Stimulated activated CD4-positive, alpha-beta T cell treated with anti-CD3 and anti-CD28 coated beads, Interleukin-4, amount 100 ng/mL, for 1 hour (primary cell): ENCODE measurements around the gene MON1A.
"Not testable (repeated sequence)": the region's sequence is repeated elsewhere in the genome, so short reads cannot be mapped to it uniquely, and the experiment has no call there.

Source experiments
- DNase-seq: peaks from one replicate; pipeline ENCODE4 v3.0.0-alpha.2; 2020

Gene MON1A, protein sequence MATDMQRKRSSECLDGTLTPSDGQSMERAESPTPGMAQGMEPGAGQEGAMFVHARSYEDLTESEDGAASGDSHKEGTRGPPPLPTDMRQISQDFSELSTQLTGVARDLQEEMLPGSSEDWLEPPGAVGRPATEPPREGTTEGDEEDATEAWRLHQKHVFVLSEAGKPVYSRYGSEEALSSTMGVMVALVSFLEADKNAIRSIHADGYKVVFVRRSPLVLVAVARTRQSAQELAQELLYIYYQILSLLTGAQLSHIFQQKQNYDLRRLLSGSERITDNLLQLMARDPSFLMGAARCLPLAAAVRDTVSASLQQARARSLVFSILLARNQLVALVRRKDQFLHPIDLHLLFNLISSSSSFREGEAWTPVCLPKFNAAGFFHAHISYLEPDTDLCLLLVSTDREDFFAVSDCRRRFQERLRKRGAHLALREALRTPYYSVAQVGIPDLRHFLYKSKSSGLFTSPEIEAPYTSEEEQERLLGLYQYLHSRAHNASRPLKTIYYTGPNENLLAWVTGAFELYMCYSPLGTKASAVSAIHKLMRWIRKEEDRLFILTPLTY

GRCh38 chr3:49929291-49930167 lies at the start of gene MON1A:
Gene MON1A (minus strand): TSS chr3:49929811. CDS start chr3:49913346, 16,465 bp downstream.
- peak; percentile 89 for DNase-seq

DNA sequence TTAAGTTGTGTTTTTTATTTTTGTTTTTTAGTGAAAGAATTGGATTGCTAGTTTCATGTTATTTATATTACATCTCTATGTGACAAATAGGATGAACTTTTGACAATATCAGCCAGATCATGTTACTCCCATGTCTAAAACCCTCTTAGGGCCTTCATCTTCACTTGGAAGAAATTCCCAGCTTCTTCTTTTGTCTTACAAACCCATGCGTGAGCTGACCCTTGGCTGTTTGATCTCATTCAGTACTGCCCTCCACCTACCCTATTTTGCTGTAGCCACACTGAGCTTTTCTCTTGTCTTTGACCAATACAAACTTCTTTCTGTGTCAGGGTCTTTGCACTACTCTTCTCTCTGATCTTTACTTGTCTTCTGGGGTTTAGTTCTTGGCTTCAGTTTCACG lies 47.3 kb upstream of the MON1A start:
- no peak for DNase-seq

- no peak for DNase-seq
Observed at GRCh38 chr3:49972656-49973055, 43.0 kb upstream of the MON1A start.

GRCh38 chr3:49968346-49968745 lies 38.7 kb upstream of the MON1A start:
- DNase-seq: no peak

GRCh38 chr3:49967291-49967690 lies 37.7 kb upstream of the MON1A start:
- DNase-seq: no peak

GRCh38 chr3:49966233-49966942 lies 36.8 kb upstream of the MON1A start:
- DNase-seq: no peak

DNA sequence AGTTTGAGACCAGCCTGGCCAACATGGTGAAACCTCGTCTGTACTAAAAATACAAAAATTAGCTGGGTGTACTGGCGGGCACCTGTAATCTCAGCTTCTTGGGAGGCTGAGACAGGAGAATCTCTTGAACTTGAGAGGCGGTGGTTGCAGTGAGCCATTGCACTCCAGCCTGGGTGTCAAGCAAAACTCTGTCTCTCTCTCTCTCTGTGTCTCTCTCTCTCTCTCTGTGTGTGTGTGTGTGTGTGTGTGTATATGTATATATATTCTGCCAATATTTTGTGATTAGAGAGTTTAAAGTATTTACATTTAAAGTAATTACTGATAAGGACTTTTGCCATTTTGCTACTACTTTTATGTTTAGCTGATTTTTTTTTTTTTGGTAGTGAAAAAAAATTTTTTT lies 26.0 kb upstream of the MON1A start:
- DNase-seq: no peak

DNA sequence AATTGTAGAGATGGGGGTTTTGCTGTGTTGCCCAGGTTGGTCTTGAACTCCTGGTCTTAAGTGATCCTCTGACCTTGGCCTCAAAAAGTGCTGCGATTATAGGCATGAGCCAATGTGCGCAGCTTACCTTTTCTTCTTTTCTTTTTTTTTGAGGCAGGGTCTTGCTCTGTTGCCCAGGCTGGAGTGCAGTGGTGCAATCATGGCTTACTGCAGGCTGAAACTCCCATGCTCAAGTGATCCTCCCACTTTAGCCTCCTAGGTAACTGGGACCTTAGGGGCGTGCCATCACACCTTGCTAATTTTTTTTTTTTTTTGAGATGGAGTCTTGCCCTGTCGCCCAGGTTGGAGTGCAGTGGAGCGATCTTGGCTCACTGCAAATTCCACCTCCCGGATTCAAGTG lies 23.3 kb upstream of the MON1A start:
- no peak for DNase-seq

GRCh38 chr3:49942651-49943050 lies 13.0 kb upstream of the MON1A start:
- DNase-seq: no peak

GRCh38 chr3:49940667-49941249 lies 11.1 kb upstream of the MON1A start:
- no peak for DNase-seq

DNA sequence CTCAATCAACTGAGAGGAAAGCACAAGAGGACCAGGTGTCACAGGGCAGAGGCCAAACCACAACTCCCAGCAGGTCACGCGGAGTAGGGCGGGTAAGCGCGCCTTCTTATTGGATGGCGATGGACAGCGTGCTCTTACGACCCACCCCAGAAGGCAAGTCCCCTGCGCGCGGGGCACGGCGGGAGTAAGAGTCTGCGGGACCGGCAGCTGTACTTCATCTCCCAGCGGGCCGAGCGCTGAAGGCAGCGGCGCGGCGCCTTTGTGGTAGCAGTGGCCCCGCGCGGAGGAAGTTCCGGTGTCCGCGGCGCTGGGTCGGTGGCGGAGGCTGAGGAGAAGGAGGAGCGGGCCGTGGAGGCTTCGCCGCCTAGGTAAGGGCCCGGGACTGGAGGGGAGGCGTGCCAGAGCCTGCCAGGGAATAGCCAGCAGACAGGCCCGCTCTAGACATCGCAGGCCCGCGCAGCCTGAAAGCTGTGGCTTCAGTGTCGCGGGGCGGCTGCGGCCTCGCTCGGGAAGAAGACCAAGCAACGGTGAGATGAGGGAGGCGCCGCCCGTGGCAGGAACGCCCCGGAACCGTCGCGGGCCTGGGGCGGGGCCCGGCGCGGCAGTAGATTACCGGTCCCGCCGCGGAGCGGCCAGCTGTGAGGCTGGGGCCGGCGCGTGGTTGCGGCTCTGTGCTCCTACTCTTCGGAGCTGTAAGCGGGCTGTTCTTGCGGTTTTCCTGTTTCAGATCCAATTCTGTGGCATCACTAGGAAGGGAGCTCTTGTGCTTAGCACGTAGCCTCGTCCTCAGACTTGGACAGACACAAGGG lies 10.5 kb upstream of the MON1A start, which contains the start of gene RBM6:
TSS of gene RBM6 (plus strand) at position 293 of the 809 bp plus-strand sequence. CDS start 22,492 bp downstream, outside the sequence.
- peak; percentile 95 for DNase-seq

- DNase-seq: no peak
Observed at GRCh38 chr3:49937090-49937489, 7.5 kb upstream of the MON1A start.

- DNase-seq: not testable (repeated sequence)
Observed at GRCh38 chr3:49932281-49932680, 2.7 kb upstream of the MON1A start.

DNA sequence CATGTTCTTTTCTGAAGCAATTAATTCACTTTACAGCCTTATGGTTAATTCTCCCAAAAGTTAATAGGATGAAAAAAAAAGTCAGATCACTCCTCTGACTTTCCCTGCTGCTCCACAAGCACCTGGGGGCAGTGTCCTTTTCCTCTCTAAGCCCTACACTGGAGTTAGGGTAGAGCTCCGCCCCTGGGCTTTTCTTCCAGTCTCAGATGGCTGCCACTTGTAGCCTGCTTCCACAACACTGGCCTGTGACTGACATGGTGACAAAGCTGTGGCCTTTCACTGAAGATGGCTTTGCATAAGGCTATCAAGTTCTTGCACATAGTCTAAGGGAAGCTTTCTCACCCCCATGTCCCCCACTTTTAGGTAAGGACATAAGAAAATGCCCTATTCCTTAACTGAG lies 1.3 kb upstream of the MON1A start:
- no peak for DNase-seq

DNA sequence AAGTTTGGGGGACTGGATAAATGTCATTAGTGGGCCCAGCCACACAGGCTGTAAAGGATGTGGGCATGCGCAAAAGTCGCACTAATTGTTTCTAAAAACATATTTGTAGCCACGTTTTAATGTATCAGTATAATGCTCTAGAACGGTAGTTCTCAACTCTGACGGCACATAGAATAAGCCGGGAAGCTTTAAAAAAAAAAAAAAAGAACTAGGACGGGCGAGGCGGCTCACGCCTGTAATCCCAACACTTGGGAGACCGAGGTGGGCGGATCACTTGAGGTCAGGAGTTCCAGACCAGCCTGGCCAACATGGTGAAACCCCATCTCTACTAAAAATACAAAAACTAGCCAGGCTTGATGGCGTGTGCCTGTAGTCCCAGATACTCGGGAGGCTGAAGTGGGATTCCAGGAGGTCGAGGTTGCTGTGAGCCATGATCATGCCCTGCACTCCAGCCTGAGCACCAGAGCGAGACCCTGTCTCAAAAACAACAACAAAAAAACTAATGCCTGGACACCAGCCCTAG lies 618 bp upstream of the MON1A start:
- DNase-seq: no peak

DNA sequence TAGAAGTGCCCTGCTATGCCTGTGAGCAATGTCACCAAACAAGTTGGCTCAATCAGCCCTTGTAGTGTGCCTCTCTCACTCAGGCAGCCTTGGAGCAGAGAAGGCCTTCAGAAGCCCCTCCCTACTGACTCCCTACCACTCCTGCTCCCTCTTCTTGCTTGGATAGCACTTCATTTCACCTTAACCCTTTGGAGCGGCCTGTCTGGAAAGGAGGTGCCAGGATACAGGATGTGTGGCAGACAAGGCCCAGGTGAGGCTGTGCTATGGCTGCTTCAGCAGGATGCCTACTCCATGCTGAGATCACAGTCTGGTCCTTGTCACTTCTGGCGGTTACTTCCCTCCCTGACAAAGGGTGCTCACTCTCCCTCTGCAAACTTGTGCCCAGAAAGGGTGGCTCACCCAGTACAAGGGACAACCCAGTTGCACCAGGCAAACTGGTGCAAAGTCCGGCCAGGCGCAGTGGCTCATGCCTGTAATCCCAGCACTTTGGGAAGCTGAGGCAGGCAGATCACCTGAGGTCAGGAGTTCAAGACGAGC lies 1.1 kb downstream of the MON1A start:
- DNase-seq: no peak

DNA sequence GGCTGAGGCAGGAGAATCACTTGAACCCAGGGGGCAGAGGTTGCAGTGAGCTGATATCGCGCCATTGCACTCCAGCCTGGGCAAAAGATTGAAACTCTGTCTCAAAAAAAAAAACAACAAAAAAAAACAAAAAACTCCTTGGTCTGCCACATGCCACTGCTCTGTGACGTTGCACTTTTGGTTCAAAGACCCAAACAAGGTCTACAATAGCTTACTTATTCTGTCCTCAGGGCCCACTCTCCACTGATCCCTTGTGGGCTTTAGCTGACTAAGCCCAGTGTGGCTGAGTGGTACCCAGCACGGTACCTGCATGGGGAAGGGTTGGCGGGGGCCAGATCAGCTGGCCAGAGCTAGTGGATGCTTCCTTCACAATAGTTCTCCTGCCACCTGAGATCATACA lies 1.8 kb downstream of the MON1A start:
- no peak for DNase-seq

- DNase-seq: no peak
Observed at GRCh38 chr3:49926117-49926728, 3.4 kb downstream of the MON1A start.

DNA sequence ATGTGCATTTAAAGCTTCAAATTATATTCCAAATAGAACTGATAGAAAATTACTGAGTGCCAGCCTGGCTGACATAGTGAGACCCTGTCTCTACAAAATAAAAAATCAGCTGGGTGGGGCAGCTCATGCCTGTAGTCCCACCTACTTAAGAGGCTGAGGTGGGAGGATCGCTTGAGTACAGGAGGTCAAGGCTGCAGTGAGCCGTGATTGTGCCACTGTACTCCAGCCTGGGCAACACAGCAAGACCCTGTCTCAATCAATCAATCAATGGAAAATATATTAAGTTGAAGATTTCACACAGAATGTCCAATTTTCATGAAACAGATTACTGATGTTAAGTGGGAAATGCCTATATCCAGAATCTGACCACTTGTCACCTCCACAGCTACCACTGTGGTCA lies 4.1 kb downstream of the MON1A start:
- no peak for DNase-seq

DNA sequence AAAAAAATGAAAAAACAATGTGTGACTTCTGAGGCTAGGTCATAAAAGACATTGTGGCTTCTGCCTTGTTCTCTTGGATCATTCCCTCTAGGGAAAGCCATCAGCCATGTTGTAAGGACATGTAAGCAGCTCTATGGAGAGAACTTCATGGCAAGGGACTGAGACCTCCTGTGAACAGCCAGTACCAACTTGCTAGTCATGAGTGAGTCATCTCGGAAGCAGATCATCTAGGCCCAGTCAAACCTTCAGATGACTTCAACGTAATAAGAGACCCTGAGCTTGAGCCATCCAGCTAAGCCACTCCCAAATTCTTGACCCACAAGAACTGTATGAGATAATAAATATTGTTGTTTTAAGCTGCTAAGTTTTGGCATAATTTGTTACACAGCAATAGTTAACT lies 4.9 kb downstream of the MON1A start:
- no peak for DNase-seq
